HepG2 (cell line): ENCODE measurements around the gene POLR3E. TPM values are rescaled to one million over a fixed set of nuclear protein-coding genes. Genes with fewer than 3 reads are reported as not detected.

Experiments
- ARNTL ChIP-seq: sonication (generic); formaldehyde crosslinking; IDR thresholded peaks from 2 replicates; pipeline ENCODE4 v1.4.0; 2020; ENCODE audit warnings: mild to moderate bottlenecking, missing genetic modification reagents
- KDM5B ChIP-seq: sonication (generic); formaldehyde crosslinking; IDR thresholded peaks from 2 replicates; pipeline ENCODE4 v1.4.0; 2020; ENCODE audit warnings: missing genetic modification reagents, mild to moderate bottlenecking, borderline replicate concordance
- SALL2 ChIP-seq: sonication (generic); formaldehyde crosslinking; IDR thresholded peaks from 2 replicates; pipeline ENCODE4 v1.8.1; 2023; ENCODE audit warnings: mild to moderate bottlenecking, missing genetic modification reagents, inconsistent platforms
- SP5 ChIP-seq: IDR thresholded peaks from 2 replicates; pipeline ENCODE4 v1.6.1; 2016; ENCODE audit warnings: low read depth, borderline replicate concordance
- ZNF234 ChIP-seq: sonication (generic); formaldehyde crosslinking; conservative IDR thresholded peaks from 2 replicates; pipeline ENCODE4 v1.5.1; 2020; ENCODE audit warnings: mild to moderate bottlenecking, missing genetic modification reagents
- ZNF441 ChIP-seq: sonication (generic); formaldehyde crosslinking; IDR thresholded peaks from 2 replicates; pipeline ENCODE4 v1.7.0; 2021; ENCODE audit warnings: missing genetic modification reagents, borderline replicate concordance
- ZNF598 ChIP-seq: sonication (generic); formaldehyde crosslinking; IDR thresholded peaks from 2 replicates; pipeline ENCODE4 v1.5.1; 2020; ENCODE audit warnings: mild to moderate bottlenecking, missing genetic modification reagents, borderline replicate concordance
- ZNF614 ChIP-seq: IDR thresholded peaks from 2 replicates; pipeline ENCODE4 v1.6.1; 2018; ENCODE audit warnings: missing biosample characterization, missing genetic modification reagents, inconsistent platforms, borderline replicate concordance
- ZNF788 ChIP-seq: sonication (generic); formaldehyde crosslinking; IDR thresholded peaks from 2 replicates; pipeline ENCODE4 v1.5.0; 2020; ENCODE audit warnings: mild to moderate bottlenecking, missing genetic modification reagents, borderline replicate concordance
- polyA plus RNA-seq, 8 experiments: library from polyadenylated mRNA; depleted of rRNA in 3 of 8; stranded (reverse) in 7 of 8; unstranded in 1 of 8; fragments of >200 nt; fragmentation: Illumina TruSeq in 4 of 8; extraction: Trizol in 4 of 8; gene quantifications; 2 replicates each; pipeline versions ENCODE4 v1.2.1 to v1.2.3, GENCODE V29; 2011 to 2016; ENCODE audit warnings: low read depth in 4 of 8, missing spikeins in 1 of 8, mixed read lengths in 1 of 8; ENCODE audit not compliant: insufficient read depth in 1 of 8
- total RNA-seq, 5 experiments: library from RNA; depleted of rRNA; stranded (reverse); fragments of >200 nt; fragmentation: Illumina TruSeq; extraction: Trizol; gene quantifications; 2 replicates each; pipeline ENCODE4 v1.2.3, GENCODE V29; 2016; ENCODE audit warnings: low read depth in 1 of 5
- TF ChIP-seq, protein P1 (sequence below): sonication (generic); formaldehyde crosslinking; IDR thresholded peaks from 2 replicates; pipeline ENCODE4 v1.4.0; 2020; ENCODE audit warnings: missing genetic modification reagents, borderline replicate concordance
- TF ChIP-seq, protein P2 (sequence below): sonication (generic); formaldehyde crosslinking; IDR thresholded peaks from 2 replicates; pipeline ENCODE4 v1.5.0; 2020; ENCODE audit warnings: missing genetic modification reagents, mild to moderate bottlenecking, borderline replicate concordance
- TF ChIP-seq, protein P3 (sequence below): sonication (generic); formaldehyde crosslinking; IDR thresholded peaks from 2 replicates; pipeline ENCODE4 v1.5.1; 2020; ENCODE audit warnings: mild to moderate bottlenecking, moderate library complexity, missing genetic modification reagents
- TF ChIP-seq, protein P4 (sequence below): sonication (generic); formaldehyde crosslinking; IDR thresholded peaks from 2 replicates; pipeline ENCODE4 v1.4.0; 2020; ENCODE audit warnings: missing genetic modification reagents, borderline replicate concordance
- TF ChIP-seq, protein P5 (sequence below): sonication (generic); formaldehyde crosslinking; IDR thresholded peaks from 2 replicates; pipeline ENCODE4 v1.4.0; 2020; ENCODE audit warnings: mild to moderate bottlenecking, low read depth, missing genetic modification reagents
- TF ChIP-seq, protein P6 (sequence below): sonication (generic); formaldehyde crosslinking; IDR thresholded peaks from 2 replicates; pipeline ENCODE4 v1.4.0; 2020; ENCODE audit warnings: missing genetic modification reagents, borderline replicate concordance

The POLR3E gene
- total and polyA plus RNA-seq, 2 of the 13 experiments (the other 11 are each of a cell fraction or from before 2014, with no cell fraction given): 135 to 262 TPM

DNA sequence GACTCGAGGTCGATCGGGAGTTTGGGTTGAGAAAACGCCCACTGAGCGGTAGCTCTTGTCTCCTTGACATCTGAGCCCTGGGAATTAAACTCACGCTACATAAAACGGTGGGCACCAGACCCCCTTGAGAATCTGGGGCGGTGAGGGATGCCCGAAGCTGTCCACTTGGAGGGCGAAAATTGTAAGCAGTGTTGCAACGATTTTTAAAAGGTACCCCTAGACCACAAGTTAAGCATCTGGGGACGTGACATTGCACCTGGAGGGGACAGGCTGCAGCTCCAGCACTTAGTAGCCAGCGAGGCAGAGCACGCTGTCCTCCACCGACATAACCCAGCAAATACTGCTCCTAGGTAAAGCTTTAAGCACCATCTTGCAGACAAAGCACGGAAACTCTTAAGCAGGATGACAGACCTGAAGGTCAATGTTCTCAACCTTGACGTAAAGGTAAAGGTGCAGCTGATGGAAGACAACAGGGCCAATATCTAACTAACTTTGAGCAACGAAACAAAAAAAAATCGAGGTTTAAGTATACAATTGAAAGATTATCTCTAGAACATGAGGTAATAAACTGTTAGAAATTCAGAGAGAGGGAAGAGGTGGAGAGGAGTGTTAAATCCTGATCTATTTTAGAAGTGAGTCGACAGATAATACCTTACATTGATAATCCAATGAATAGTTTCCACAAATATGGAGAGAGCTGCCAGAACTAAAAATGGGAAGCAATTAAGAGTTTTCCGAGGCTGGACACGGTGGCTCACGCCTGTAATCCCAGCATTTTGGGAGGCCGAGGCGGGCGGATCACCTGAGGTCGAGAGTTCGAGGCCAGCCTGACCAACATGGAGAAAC is 78.1 kb downstream of the POLR3E start (continued):
- TF ChIP-seq, protein P1, sequence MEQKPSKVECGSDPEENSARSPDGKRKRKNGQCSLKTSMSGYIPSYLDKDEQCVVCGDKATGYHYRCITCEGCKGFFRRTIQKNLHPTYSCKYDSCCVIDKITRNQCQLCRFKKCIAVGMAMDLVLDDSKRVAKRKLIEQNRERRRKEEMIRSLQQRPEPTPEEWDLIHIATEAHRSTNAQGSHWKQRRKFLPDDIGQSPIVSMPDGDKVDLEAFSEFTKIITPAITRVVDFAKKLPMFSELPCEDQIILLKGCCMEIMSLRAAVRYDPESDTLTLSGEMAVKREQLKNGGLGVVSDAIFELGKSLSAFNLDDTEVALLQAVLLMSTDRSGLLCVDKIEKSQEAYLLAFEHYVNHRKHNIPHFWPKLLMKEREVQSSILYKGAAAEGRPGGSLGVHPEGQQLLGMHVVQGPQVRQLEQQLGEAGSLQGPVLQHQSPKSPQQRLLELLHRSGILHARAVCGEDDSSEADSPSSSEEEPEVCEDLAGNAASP (CRISPR knock-in tag): no peak
- no peak for TF ChIP-seq SALL2 (CRISPR knock-in tag)
- TF ChIP-seq, protein P2, sequence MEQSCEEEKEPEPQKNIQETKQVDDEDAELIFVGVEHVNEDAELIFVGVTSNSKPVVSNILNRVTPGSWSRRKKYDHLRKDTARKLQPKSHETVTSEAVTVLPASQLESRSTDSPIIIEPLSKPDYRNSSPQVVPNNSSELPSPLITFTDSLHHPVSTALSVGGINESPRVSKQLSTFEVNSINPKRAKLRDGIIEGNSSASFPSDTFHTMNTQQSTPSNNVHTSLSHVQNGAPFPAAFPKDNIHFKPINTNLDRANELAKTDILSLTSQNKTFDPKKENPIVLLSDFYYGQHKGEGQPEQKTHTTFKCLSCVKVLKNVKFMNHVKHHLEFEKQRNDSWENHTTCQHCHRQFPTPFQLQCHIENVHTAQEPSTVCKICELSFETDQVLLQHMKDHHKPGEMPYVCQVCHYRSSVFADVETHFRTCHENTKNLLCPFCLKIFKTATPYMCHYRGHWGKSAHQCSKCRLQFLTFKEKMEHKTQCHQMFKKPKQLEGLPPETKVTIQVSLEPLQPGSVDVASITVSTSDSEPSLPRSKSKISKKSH (CRISPR knock-in tag): peak; percentile 66; the same call in 1 of the 2 replicates
- TF ChIP-seq, protein P3, sequence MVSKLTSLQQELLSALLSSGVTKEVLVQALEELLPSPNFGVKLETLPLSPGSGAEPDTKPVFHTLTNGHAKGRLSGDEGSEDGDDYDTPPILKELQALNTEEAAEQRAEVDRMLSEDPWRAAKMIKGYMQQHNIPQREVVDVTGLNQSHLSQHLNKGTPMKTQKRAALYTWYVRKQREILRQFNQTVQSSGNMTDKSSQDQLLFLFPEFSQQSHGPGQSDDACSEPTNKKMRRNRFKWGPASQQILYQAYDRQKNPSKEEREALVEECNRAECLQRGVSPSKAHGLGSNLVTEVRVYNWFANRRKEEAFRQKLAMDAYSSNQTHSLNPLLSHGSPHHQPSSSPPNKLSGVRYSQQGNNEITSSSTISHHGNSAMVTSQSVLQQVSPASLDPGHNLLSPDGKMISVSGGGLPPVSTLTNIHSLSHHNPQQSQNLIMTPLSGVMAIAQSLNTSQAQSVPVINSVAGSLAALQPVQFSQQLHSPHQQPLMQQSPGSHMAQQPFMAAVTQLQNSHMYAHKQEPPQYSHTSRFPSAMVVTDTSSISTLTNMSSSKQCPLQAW (CRISPR knock-in tag): no peak
- TF ChIP-seq, protein P4, sequence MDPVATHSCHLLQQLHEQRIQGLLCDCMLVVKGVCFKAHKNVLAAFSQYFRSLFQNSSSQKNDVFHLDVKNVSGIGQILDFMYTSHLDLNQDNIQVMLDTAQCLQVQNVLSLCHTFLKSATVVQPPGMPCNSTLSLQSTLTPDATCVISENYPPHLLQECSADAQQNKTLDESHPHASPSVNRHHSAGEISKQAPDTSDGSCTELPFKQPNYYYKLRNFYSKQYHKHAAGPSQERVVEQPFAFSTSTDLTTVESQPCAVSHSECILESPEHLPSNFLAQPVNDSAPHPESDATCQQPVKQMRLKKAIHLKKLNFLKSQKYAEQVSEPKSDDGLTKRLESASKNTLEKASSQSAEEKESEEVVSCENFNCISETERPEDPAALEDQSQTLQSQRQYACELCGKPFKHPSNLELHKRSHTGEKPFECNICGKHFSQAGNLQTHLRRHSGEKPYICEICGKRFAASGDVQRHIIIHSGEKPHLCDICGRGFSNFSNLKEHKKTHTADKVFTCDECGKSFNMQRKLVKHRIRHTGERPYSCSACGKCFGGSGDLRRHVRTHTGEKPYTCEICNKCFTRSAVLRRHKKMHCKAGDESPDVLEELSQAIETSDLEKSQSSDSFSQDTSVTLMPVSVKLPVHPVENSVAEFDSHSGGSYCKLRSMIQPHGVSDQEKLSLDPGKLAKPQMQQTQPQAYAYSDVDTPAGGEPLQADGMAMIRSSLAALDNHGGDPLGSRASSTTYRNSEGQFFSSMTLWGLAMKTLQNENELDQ: no peak
- TF ChIP-seq KDM5B (CRISPR knock-in tag): peak; percentile 18; the same call in 1 of the 2 replicates
- TF ChIP-seq ARNTL (CRISPR knock-in tag): 0 out of 2 replicates have a peak, but pooled peaks have one; percentile 36
- no peak for TF ChIP-seq SP5
- TF ChIP-seq ZNF598 (CRISPR knock-in tag): peak; percentile 80; the same call in 1 of the 2 replicates
- TF ChIP-seq ZNF234 (CRISPR knock-in tag): no peak
- TF ChIP-seq ZNF441 (CRISPR knock-in tag): peak; percentile 21
- TF ChIP-seq, protein P5, sequence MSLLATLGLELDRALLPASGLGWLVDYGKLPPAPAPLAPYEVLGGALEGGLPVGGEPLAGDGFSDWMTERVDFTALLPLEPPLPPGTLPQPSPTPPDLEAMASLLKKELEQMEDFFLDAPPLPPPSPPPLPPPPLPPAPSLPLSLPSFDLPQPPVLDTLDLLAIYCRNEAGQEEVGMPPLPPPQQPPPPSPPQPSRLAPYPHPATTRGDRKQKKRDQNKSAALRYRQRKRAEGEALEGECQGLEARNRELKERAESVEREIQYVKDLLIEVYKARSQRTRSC: no peak
- TF ChIP-seq ZNF614 (CRISPR knock-in tag): no peak
- TF ChIP-seq ZNF788: peak; percentile 83; the same call in 1 of the 2 replicates
- TF ChIP-seq, protein P6, sequence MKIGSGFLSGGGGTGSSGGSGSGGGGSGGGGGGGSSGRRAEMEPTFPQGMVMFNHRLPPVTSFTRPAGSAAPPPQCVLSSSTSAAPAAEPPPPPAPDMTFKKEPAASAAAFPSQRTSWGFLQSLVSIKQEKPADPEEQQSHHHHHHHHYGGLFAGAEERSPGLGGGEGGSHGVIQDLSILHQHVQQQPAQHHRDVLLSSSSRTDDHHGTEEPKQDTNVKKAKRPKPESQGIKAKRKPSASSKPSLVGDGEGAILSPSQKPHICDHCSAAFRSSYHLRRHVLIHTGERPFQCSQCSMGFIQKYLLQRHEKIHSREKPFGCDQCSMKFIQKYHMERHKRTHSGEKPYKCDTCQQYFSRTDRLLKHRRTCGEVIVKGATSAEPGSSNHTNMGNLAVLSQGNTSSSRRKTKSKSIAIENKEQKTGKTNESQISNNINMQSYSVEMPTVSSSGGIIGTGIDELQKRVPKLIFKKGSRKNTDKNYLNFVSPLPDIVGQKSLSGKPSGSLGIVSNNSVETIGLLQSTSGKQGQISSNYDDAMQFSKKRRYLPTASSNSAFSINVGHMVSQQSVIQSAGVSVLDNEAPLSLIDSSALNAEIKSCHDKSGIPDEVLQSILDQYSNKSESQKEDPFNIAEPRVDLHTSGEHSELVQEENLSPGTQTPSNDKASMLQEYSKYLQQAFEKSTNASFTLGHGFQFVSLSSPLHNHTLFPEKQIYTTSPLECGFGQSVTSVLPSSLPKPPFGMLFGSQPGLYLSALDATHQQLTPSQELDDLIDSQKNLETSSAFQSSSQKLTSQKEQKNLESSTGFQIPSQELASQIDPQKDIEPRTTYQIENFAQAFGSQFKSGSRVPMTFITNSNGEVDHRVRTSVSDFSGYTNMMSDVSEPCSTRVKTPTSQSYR (CRISPR knock-in tag): no peak
